Fibroblast of mammary gland (primary cell): ENCODE results near the gene ENTPD6.

Source experiments
- DNase-seq: peaks from one replicate; pipeline ENCODE4 v3.0.0-alpha.2; 2010; ENCODE audit warnings: low read depth
- H3K4me3 ChIP-seq: 2 replicates; pipeline ENCODE4 v1.5.1; 2011; ENCODE audit warnings: low read depth, mild to moderate bottlenecking, low read length, moderate library complexity; ENCODE audit not compliant: control insufficient read depth
- TF ChIP-seq, protein P1 (sequence below): conservative IDR thresholded peaks from 2 replicates; pipeline ENCODE4 v1.5.1; 2011; ENCODE audit warnings: low read depth, low read length, inconsistent platforms; ENCODE audit not compliant: control insufficient read depth, insufficient read depth

ENTPD6 gene

GRCh38 chr20:25207960-25208534 lies 12.5 kb downstream of the ENTPD6 start:
- no peak for DNase-seq
- H3K4me3 ChIP-seq = no peak overlapping the region
- TF ChIP-seq, protein P1, sequence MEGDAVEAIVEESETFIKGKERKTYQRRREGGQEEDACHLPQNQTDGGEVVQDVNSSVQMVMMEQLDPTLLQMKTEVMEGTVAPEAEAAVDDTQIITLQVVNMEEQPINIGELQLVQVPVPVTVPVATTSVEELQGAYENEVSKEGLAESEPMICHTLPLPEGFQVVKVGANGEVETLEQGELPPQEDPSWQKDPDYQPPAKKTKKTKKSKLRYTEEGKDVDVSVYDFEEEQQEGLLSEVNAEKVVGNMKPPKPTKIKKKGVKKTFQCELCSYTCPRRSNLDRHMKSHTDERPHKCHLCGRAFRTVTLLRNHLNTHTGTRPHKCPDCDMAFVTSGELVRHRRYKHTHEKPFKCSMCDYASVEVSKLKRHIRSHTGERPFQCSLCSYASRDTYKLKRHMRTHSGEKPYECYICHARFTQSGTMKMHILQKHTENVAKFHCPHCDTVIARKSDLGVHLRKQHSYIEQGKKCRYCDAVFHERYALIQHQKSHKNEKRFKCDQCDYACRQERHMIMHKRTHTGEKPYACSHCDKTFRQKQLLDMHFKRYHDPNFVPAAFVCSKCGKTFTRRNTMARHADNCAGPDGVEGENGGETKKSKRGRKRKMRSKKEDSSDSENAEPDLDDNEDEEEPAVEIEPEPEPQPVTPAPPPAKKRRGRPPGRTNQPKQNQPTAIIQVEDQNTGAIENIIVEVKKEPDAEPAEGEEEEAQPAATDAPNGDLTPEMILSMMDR = no peak

- DNase-seq = no peak
- H3K4me3 ChIP-seq = no peak overlapping the region
- TF ChIP-seq, protein P1 = no peak
Measured at GRCh38 chr20:25209400-25209799, 13.9 kb downstream of the ENTPD6 start.

DNA sequence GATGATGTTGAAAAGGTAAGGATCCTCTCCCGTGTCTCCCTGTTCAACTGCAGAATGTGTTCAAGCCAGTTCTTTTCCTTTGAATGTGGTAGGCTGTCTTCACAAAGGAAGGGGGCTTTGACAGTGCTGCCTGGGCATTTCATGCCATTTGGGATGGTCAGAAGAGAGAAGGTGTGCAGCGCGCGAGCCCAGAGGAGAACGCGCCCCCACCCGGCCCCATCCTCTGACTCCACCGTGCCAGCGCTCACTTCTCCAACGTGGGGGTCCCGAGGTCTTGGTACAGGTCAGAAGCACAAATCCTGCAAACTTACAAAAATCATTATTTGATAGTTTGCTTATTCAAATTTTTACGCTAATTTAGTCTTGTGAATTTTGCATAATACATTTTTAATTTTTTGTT lies 14.4 kb downstream of the ENTPD6 start:
- no peak for DNase-seq
- no peak overlapping the region for H3K4me3 ChIP-seq
- TF ChIP-seq, protein P1 = no peak

GRCh38 chr20:25211273-25211672 lies 15.8 kb downstream of the ENTPD6 start:
- no peak for DNase-seq
- H3K4me3 ChIP-seq = no peak overlapping the region
- TF ChIP-seq, protein P1 = no peak

DNA sequence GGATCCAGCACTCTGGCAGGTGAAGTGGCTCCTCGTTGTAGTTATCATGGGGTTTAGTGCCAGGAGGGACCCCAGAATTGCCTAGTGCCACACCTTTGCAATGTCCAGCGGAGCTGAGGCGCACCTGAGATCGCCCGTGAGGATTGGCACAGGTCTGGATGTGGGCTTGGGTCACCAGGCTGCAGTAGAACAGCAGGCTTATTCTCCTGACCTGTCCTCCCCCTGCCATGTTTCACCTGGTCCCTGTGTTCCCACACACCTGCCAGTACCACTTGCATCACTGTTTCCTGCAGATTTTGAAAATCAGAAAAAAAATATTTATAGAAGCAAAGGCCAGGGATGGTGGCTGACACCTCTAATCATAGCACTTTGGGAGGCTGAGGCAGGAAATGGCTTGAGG lies 16.7 kb downstream of the ENTPD6 start:
- no peak for DNase-seq
- TF ChIP-seq, protein P1 = no peak
- no peak overlapping the region for H3K4me3 ChIP-seq

- no peak for DNase-seq
- no peak overlapping the region for H3K4me3 ChIP-seq
- TF ChIP-seq, protein P1 = no peak
Measured at GRCh38 chr20:25213566-25214425, 18.3 kb downstream of the ENTPD6 start.
